H9 (cell line): ENCODE measurements around the gene ADAMTSL5. TPM values are rescaled to one million over a fixed set of nuclear protein-coding genes. Genes with fewer than 3 reads are reported as not detected.

Source experiments
- DNase-seq: peaks from one replicate; pipeline ENCODE4 v3.0.0-alpha.2; 2017
- H2AFZ ChIP-seq: one replicate; pipeline ENCODE4 v1.6.1; 2013; ENCODE audit warnings: mild to moderate bottlenecking, low read length, control low read depth, moderate library complexity
- H2AK5ac ChIP-seq: 2 replicates; pipeline ENCODE4 v1.6.1; 2013; ENCODE audit warnings: low read length, control low read depth, mixed read lengths; ENCODE audit not compliant: insufficient read length
- H2BK120ac ChIP-seq: one replicate; pipeline ENCODE4 v1.6.1; 2013; ENCODE audit warnings: low read depth, mild to moderate bottlenecking, low read length, control low read depth, inconsistent platforms; ENCODE audit not compliant: poor library complexity, severe bottlenecking
- H2BK12ac ChIP-seq: 2 replicates; pipeline ENCODE4 v1.6.1; 2013; ENCODE audit warnings: low read length, control low read depth, mixed read lengths, low read depth; ENCODE audit not compliant: insufficient read length
- H2BK15ac ChIP-seq: 2 replicates; pipeline ENCODE4 v1.6.1; 2013; ENCODE audit warnings: low read depth, low read length, control low read depth
- H2BK20ac ChIP-seq: one replicate; pipeline ENCODE4 v1.6.1; 2013; ENCODE audit warnings: low read depth, mild to moderate bottlenecking, low read length, control low read depth, inconsistent platforms; ENCODE audit not compliant: poor library complexity, severe bottlenecking
- H2BK5ac ChIP-seq: 2 replicates; pipeline ENCODE4 v1.6.1; 2013; ENCODE audit warnings: low read length, control low read depth, mixed read lengths; ENCODE audit not compliant: insufficient read length
- H3K14ac ChIP-seq: 2 replicates; pipeline ENCODE4 v1.6.1; 2013; ENCODE audit warnings: low read length, control low read depth; ENCODE audit not compliant: insufficient read depth
- H3K18ac ChIP-seq: 2 replicates; pipeline ENCODE4 v1.6.1; 2013; ENCODE audit warnings: low read depth, mild to moderate bottlenecking, mixed read lengths, low read length, control low read depth; ENCODE audit not compliant: insufficient read length
- H3K23ac ChIP-seq: 2 replicates; pipeline ENCODE4 v1.6.1; 2013; ENCODE audit warnings: low read length, control low read depth, mixed read lengths, low read depth; ENCODE audit not compliant: insufficient read length
- H3K23me2 ChIP-seq: 2 replicates; pipeline ENCODE4 v1.6.1; 2013; ENCODE audit warnings: low read depth, mild to moderate bottlenecking, mixed read lengths, low read length, control low read depth; ENCODE audit not compliant: insufficient read length, poor library complexity, severe bottlenecking
- H3K27ac ChIP-seq: 2 replicates; pipeline ENCODE4 v1.5.1; 2013; ENCODE audit warnings: low read length, control low read depth, mixed read lengths, low read depth; ENCODE audit not compliant: insufficient read length
- H3K27me3 ChIP-seq: 2 replicates; pipeline ENCODE4 v1.6.1; 2013; ENCODE audit warnings: low read length, control low read depth, inconsistent platforms; ENCODE audit not compliant: insufficient read depth
- H3K4ac ChIP-seq: 2 replicates; pipeline ENCODE4 v1.6.1; 2013; ENCODE audit warnings: low read depth, mild to moderate bottlenecking, control low read depth, inconsistent platforms, low read length, moderate library complexity
- H3K4me1 ChIP-seq: 2 replicates; pipeline ENCODE4 v1.6.1; 2013; ENCODE audit warnings: low read length, control low read depth, inconsistent platforms; ENCODE audit not compliant: insufficient read depth
- H3K4me2 ChIP-seq: 2 replicates; pipeline ENCODE4 v1.6.1; 2013; ENCODE audit warnings: low read length, control low read depth, mixed read lengths; ENCODE audit not compliant: insufficient read length, insufficient read depth
- H3K56ac ChIP-seq: 2 replicates; pipeline ENCODE4 v1.6.1; 2013; ENCODE audit warnings: low read depth, mild to moderate bottlenecking, mixed read lengths, low read length, control low read depth; ENCODE audit not compliant: insufficient read length
- H3K79me1 ChIP-seq: 2 replicates; pipeline ENCODE4 v1.6.1; 2013; ENCODE audit warnings: low read depth, mild to moderate bottlenecking, moderate library complexity, low read length, control low read depth, inconsistent platforms; ENCODE audit not compliant: insufficient read depth, poor library complexity, severe bottlenecking
- H3K79me2 ChIP-seq: 2 replicates; pipeline ENCODE4 v1.6.1; 2013; ENCODE audit warnings: low read length, control low read depth, inconsistent platforms; ENCODE audit not compliant: insufficient read depth
- H3K9ac ChIP-seq: 2 replicates; pipeline ENCODE4 v1.6.1; 2013; ENCODE audit warnings: low read length, control low read depth, mixed read lengths; ENCODE audit not compliant: insufficient read length; ENCODE audit errors: extremely low read depth
- H3K9me3 ChIP-seq: one replicate; pipeline ENCODE4 v1.6.1; 2013; ENCODE audit warnings: low read depth, low read length, inconsistent platforms; ENCODE audit not compliant: control insufficient read depth
- H3T11ph ChIP-seq: one replicate; pipeline ENCODE4 v1.6.1; 2013; ENCODE audit warnings: mild to moderate bottlenecking, low read length, control low read depth, inconsistent platforms
- H4K20me1 ChIP-seq: one replicate; pipeline ENCODE4 v1.6.1; 2013; ENCODE audit not compliant: control insufficient read depth, insufficient read length, insufficient read depth
- H4K5ac ChIP-seq: 2 replicates; pipeline ENCODE4 v1.6.1; 2013; ENCODE audit warnings: low read depth, mild to moderate bottlenecking, mixed read lengths, low read length, control low read depth; ENCODE audit not compliant: insufficient read length
- H4K8ac ChIP-seq: replicated peaks from 2 replicates; pipeline ENCODE4 v1.6.1; 2013; ENCODE audit warnings: low read length, control low read depth, mixed read lengths, low read depth; ENCODE audit not compliant: insufficient read length
- H4K91ac ChIP-seq: 2 replicates; pipeline ENCODE4 v1.6.1; 2013; ENCODE audit warnings: low read depth, mild to moderate bottlenecking, moderate library complexity, mixed read lengths, low read length, control low read depth; ENCODE audit not compliant: insufficient read length
- H3K27ac Mint-ChIP-seq, 3 experiments: 2 replicates in 2 of 3; 3 replicates in 1 of 3; pipeline ENCODE4 v1.8.0; 2020 to 2021; ENCODE audit warnings: mixed read lengths in 3 of 3, mild to moderate bottlenecking in 1 of 3, moderate library complexity in 1 of 3
- H3K27me3 Mint-ChIP-seq: 2 replicates; pipeline ENCODE4 v1.8.0; 2021; ENCODE audit warnings: low read depth, mild to moderate bottlenecking, moderate library complexity, mixed read lengths
- H3K36me3 Mint-ChIP-seq, 3 experiments: 2 replicates in 2 of 3; 3 replicates in 1 of 3; pipeline ENCODE4 v1.8.0; 2020 to 2021; ENCODE audit warnings: low read depth in 3 of 3, mixed read lengths in 3 of 3; ENCODE audit not compliant: insufficient read depth in 1 of 3
- H3K4me1 Mint-ChIP-seq, 2 experiments: 2 replicates each; pipeline ENCODE4 v1.8.0; 2020; ENCODE audit warnings: mixed read lengths in 2 of 2
- H3K4me3 Mint-ChIP-seq, 2 experiments: 2 replicates in 1 of 2; 3 replicates in 1 of 2; pipeline ENCODE4 v1.8.0; 2020 to 2021; ENCODE audit warnings: mild to moderate bottlenecking in 2 of 2, mixed read lengths in 2 of 2, moderate library complexity in 1 of 2
- H3K9me3 Mint-ChIP-seq, 2 experiments: 2 replicates in 1 of 2; 3 replicates in 1 of 2; pipeline ENCODE4 v1.8.0; 2020; ENCODE audit warnings: mild to moderate bottlenecking in 2 of 2, mixed read lengths in 2 of 2, moderate library complexity in 1 of 2
- CTCF ChIP-seq: fragments of 200-600 bp; sonication (generic); conservative IDR thresholded peaks from 3 replicates; pipeline ENCODE4 v1.8.0; 2021; ENCODE audit warnings: antibody characterized with exemption, mild to moderate bottlenecking
- WGBS: extraction: QIAGEN DNeasy Blood & Tissue Kit; methylation state at CpG from one replicate; pipeline ENCODE4 v1.1.7; 2013; ENCODE audit warnings: missing lambda C conversion rate, low lambda C conversion rate, mixed read lengths; ENCODE audit not compliant: insufficient read length; ENCODE audit errors: extremely low coverage; 5-methylcytosine and 5-hydroxymethylcytosine counted together
- total RNA-seq: library from RNA; stranded (reverse); gene quantifications from 2 replicates; pipeline ENCODE4 v1.2.1, GENCODE V29; 2021

The ADAMTSL5 gene
- total RNA-seq, 1 experiment from 2014 or later = 1.5 TPM

- no peak overlapping the region for H2BK120ac ChIP-seq
- Mint-ChIP-seq H3K9me3 (peaks cover 0 to 4% of the 10 kb centered on the region in 2 experiments; a peak in 3 of 5 replicates), H3K4me3 (no peak overlapping the region), H3K4me1 (peaks cover 5% of the 10 kb centered on the region in 2 experiments; a peak in 3 of 4 replicates), H3K27ac (no peak overlapping the region), H3K36me3 (no peaks in the 10 kb centered on the region), H3K27me3 (peaks cover 45% of the 10 kb centered on the region)
- no peak overlapping the region for H4K91ac ChIP-seq
- DNase-seq = no peak
- H4K20me1 ChIP-seq = peaks cover 3% of the 10 kb centered on the region
- H2BK5ac ChIP-seq = no peak overlapping the region
- no peaks in the 10 kb centered on the region for H3K79me2 ChIP-seq
- H3K14ac ChIP-seq = no peak overlapping the region
- no peak overlapping the region for H3K4me2 ChIP-seq
- no peak overlapping the region for H3K18ac ChIP-seq
- H3K27ac ChIP-seq = no peak overlapping the region
- H3T11ph ChIP-seq = no peak overlapping the region
- H3K23me2 ChIP-seq = peaks cover 2% of the 10 kb centered on the region
- peaks cover 7% of the 10 kb centered on the region; the same call in 1 of the 2 replicates for H3K27me3 ChIP-seq
- no peak overlapping the region for H2AK5ac ChIP-seq
- H3K23ac ChIP-seq = no peak overlapping the region
- no peaks in the 10 kb centered on the region for H3K9me3 ChIP-seq
- H2BK12ac ChIP-seq = no peak overlapping the region
- no CpG with 5 or more reads among the region's 16 CpGs for WGBS
- H2BK15ac ChIP-seq = no peak overlapping the region
- H2BK20ac ChIP-seq = no peak overlapping the region
- H4K5ac ChIP-seq = no peak overlapping the region
- H3K56ac ChIP-seq = no peak overlapping the region
- no peaks in the 10 kb centered on the region for H3K79me1 ChIP-seq
- H3K9ac ChIP-seq = no peak overlapping the region
- H3K4me1 ChIP-seq = no peaks in the 10 kb centered on the region
- no peak for TF ChIP-seq CTCF
- H4K8ac ChIP-seq = no peak overlapping the region
- no peak overlapping the region for H3K4ac ChIP-seq
- H2AFZ ChIP-seq = no peak overlapping the region
Measured at GRCh38 chr19:1529430-1529816, 16.6 kb upstream of the ADAMTSL5 start.
